WERI-Rb-1 (cell line): ENCODE measurements around the gene NFIA.

Experiments
- DNase-seq: peaks from one replicate; pipeline ENCODE4 v3.0.0-alpha.2; 2020
- H3K27ac ChIP-seq: fragments of 250-450 bp; sonication (Bioruptor Pico); 2 replicates; pipeline ENCODE4 v1.5.1; 2020; ENCODE audit warnings: mild to moderate bottlenecking, moderate library complexity
- H3K27me3 ChIP-seq: fragments of 250-450 bp; sonication (Bioruptor Pico); 2 replicates; pipeline ENCODE4 v1.5.1; 2021; ENCODE audit warnings: mild to moderate bottlenecking, low read depth, moderate library complexity; ENCODE audit not compliant: insufficient read depth, severe bottlenecking
- H3K36me3 ChIP-seq: fragments of 250-450 bp; sonication (Bioruptor Pico); 2 replicates; pipeline ENCODE4 v1.5.1; 2020; ENCODE audit warnings: mild to moderate bottlenecking, moderate library complexity
- H3K4me3 ChIP-seq: 2 replicates; pipeline ENCODE4 v1.5.1; 2011; ENCODE audit warnings: low read depth, mild to moderate bottlenecking, control low read depth, low read length
- H3K9me3 ChIP-seq: fragments of 250-450 bp; sonication (Bioruptor Pico); 2 replicates; pipeline ENCODE4 v1.5.1; 2021; ENCODE audit warnings: mild to moderate bottlenecking, moderate library complexity; ENCODE audit not compliant: severe bottlenecking
- CTCF ChIP-seq: IDR thresholded peaks from 2 replicates; pipeline ENCODE4 v1.5.1; 2011; ENCODE audit warnings: low read depth, mild to moderate bottlenecking, control low read depth, inconsistent platforms, low read length

NFIA gene

GRCh38 chr1:61237659-61238358 lies 155.4 kb downstream of the NFIA start:
- TF ChIP-seq CTCF: no peak
- no peaks in the 10 kb centered on the region for H3K27me3 ChIP-seq
- H3K4me3 ChIP-seq: no peak overlapping the region
- no peaks in the 10 kb centered on the region for H3K36me3 ChIP-seq
- DNase-seq: no peak
- no peaks in the 10 kb centered on the region for H3K9me3 ChIP-seq
- no peak overlapping the region for H3K27ac ChIP-seq

GRCh38 chr1:61238359-61238665 lies 156.0 kb downstream of the NFIA start:
- no peaks in the 10 kb centered on the region for H3K9me3 ChIP-seq
- H3K27me3 ChIP-seq: no peaks in the 10 kb centered on the region
- no peak overlapping the region for H3K27ac ChIP-seq
- no peak for DNase-seq
- H3K4me3 ChIP-seq: no peak overlapping the region
- no peaks in the 10 kb centered on the region for H3K36me3 ChIP-seq
- TF ChIP-seq CTCF: no peak

- Histone ChIP-seq H3K27me3 (no peaks in the 10 kb centered on the region), H3K36me3 (no peaks in the 10 kb centered on the region), H3K9me3 (no peaks in the 10 kb centered on the region), H3K4me3 (no peak overlapping the region), H3K27ac (no peak overlapping the region)
- DNase-seq: no peak
- no peak for TF ChIP-seq CTCF
These were observed 158.5 kb downstream of the NFIA start for GRCh38 chr1:61240878-61241277.

- H3K9me3 ChIP-seq: no peaks in the 10 kb centered on the region
- TF ChIP-seq CTCF: no peak
- no peak for DNase-seq
These were observed 159.1 kb downstream of the NFIA start for GRCh38 chr1:61241411-61241838.

GRCh38 chr1:61241973-61242381 lies 159.6 kb downstream of the NFIA start:
- no peak for DNase-seq
- Histone ChIP-seq H3K4me3 (no peak overlapping the region), H3K27ac (no peak overlapping the region), H3K9me3 (no peaks in the 10 kb centered on the region), H3K27me3 (no peaks in the 10 kb centered on the region), H3K36me3 (no peaks in the 10 kb centered on the region)
- TF ChIP-seq CTCF: no peak

More at GRCh38 chr1:61241411-61241838, 159.1 kb downstream of the NFIA start:
- no peaks in the 10 kb centered on the region for H3K27me3 ChIP-seq
- H3K4me3 ChIP-seq: no peak overlapping the region
- no peak overlapping the region for H3K27ac ChIP-seq
- H3K36me3 ChIP-seq: no peaks in the 10 kb centered on the region

- Histone ChIP-seq H3K27ac (no peak overlapping the region), H3K27me3 (no peaks in the 10 kb centered on the region), H3K36me3 (no peaks in the 10 kb centered on the region), H3K4me3 (no peak overlapping the region), H3K9me3 (no peaks in the 10 kb centered on the region)
- no peak for TF ChIP-seq CTCF
- no peak for DNase-seq
These were observed 161.8 kb downstream of the NFIA start for GRCh38 chr1:61244114-61244513.
